Activated T-helper 1 cell treated with anti-CD3 and anti-CD28 coated beads, Interleukin-2, amount 50 U/mL, for 16 hours (primary cell): Measurements from ENCODE around the gene PFDN1.

Experiments
- DNase-seq, 2 donors: peaks; one replicate each; pipeline ENCODE4 v3.0.0-alpha.2; 2020; ENCODE audit warnings: low read depth in 1 of 2, low spot score in 1 of 2

PFDN1 gene

DNA sequence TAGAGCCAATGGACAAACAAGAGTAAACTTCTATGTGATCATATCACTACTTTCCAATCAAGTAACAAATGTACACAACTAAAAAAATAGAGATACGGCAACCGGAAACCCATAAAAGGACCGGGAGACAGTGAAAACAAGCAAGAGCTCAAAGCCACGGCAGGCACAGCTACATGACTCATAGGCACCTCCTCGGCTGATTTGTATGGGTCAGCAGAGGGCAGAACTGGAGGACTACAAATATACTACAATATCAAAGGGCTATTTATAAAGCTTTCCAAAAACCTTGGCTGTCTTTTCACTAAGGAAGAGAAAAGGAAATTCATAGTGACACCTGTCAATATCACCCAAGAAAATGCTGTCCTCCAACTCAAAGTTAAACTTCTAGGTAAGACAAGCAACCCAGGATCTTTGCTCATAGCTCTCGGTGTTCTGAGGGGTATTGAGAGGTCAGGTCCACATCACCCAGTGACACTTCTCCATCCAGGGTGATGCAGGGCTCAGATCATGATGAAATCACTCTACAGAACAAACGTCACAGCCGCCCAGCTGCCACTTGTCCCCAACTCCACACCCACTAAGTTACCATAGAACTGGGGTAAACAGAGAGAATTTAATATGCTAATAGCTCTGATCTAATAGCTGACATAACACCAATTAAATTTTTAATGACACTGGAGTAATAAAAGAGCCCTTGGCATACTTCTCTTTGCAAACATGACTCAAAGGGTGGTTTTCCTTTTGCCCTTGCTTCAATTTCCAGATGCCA, 41.3 kb downstream of the PFDN1 start:
- no peak for DNase-seq

DNA sequence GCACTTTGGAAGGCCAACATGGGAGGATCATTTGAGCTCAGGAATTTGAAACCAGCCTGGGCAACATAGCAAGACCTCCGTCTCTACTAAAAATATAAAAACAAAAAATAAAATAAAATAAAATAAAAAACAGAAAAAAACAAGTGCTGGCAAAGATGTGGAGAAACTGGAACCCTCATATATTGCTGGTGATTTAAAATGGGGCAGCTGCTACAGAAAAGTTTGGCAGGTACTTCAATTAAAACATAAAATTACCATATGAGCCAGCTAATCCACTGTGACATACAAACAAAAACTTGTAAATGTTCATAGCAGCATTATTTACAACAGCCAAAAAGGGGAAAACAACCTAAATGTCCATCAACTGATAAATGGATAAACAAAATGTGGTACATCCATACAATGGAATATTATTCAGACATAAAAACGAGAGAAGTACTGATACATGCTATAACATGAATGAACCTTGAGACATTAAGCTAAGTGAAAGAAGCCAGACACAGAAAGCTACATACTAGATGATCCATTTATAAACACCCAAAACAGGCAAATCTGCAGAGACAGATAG, 42.7 kb downstream of the PFDN1 start:
- DNase-seq: no peak

DNA sequence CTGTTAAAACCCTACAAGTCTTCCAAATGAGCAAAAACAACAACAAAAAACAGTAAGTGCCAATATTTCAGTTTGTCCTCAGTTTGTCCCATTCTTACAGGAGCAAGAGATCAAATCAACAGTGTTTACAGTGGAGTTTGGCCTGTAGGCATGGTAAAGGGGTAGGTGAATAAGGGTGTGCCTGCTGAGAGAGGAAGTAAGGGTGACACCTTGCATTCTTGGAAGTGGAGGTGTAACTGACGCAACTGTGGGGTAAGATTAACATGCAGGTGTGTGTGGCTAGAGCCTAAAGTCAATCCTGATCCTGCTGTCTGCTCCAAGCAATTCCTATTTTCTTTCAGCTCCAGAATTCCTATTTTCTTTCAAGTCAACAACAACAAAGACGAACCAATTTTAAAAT, 43.4 kb downstream of the PFDN1 start:
- no peak for DNase-seq

DNA sequence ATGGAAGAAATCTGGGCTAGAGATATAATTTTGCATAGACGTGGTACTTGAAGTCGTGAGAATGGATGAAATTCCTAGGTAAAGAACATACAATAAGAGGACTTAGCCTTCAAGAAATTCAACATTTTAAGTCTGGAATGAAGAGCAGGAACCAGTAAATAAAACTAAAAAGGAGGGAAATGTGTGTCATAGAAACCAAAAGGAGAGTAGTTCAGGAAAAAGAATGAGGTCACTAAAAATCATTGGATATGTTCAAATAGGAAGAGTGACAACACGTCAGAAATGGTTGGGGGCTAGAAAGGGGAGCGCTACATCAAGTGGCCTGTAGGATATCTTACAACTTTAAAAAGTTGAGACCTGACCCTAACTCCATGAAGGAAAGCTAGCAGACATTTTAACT, 44.0 kb downstream of the PFDN1 start:
- no peak for DNase-seq

DNA sequence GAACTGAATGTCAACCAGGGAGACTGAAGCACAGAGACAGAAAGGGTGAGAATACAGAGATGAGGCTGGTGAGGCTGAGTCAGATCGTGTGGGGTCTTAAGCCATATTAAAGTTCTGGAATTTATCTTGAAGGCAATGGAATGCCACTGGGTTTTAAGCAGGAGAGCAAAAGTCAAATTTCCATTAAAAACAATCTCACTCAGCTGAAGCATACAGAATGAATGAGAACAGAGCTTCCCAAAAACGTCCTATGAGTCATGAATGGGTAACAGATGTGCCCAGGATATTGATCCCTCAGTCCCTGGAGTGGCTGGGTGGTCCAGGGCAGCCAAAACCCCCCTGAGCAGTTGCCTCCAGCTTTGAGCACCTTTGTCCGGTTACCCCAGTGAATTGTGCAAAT, 44.9 kb downstream of the PFDN1 start:
- DNase-seq: no peak

DNA sequence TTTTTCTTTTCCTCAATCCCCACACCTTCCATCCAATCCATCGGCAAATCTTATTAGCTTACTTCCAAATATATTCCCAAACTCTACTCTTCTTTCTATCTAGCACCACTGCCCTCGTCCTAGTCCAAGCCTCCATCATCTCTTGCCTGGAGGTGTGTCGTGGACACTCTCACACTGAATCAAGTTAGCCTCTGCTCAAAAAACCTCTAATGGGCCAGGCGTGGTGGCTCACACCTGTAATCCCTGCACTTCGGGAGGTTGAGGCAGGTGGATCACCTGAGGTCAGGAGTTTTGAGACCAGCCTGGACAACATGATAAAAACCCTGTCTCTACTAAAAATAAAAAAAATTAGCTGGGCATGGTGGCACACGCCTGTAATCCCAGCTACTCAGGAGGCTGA, 46.2 kb downstream of the PFDN1 start:
- DNase-seq: no peak

DNA sequence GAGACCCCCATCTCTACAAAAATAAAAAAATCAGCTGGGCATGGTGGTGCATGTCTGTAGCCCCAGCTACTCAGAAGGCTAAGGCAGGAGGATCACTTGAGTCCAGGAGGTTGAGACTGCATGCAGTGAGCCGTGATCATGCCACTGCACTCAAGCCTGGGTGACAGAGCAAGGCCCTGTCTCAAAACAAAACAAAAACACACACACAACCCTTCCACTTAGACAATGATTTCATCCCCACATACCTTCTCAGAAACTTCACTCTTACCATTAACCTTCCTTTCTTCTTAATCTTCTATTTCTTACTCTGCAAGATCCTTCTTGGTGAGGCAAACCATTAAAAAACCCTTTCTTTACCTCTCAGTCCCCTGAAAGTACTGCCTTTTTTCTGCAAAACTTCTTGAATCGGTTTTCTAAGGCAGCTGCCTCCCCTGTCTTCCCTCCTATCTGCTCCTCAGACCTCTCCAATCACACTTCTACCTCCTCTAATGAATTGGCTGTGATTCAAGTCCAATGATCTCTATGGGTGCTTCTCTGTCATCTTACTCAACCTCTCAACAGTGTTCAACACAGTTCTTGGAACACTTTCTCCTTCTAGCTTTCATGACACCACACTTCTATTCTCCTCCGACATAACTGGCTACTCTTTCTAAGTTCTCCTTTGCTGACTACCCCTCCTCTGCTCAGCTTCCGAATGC, 47.3 kb downstream of the PFDN1 start:
- DNase-seq: no peak

DNA sequence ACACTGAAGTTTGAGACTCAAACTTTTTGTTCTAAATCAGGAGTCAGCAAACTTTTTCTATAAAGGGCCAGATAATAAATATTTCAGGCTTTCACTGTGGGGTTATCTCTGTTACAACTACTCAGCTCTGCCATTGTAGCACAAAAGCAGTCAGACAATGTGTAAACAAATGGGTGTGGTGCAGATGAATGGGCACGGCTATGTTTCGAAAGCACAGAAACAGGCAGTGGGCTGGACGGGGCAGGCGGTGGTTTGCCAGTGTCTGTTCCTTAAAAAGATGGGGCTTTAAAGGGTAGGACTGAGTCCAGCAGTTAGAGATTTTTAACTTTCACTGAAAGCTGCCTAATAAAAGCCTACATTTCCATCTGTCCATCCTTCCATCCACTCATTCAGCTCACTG, 48.9 kb downstream of the PFDN1 start:
- no peak for DNase-seq

DNA sequence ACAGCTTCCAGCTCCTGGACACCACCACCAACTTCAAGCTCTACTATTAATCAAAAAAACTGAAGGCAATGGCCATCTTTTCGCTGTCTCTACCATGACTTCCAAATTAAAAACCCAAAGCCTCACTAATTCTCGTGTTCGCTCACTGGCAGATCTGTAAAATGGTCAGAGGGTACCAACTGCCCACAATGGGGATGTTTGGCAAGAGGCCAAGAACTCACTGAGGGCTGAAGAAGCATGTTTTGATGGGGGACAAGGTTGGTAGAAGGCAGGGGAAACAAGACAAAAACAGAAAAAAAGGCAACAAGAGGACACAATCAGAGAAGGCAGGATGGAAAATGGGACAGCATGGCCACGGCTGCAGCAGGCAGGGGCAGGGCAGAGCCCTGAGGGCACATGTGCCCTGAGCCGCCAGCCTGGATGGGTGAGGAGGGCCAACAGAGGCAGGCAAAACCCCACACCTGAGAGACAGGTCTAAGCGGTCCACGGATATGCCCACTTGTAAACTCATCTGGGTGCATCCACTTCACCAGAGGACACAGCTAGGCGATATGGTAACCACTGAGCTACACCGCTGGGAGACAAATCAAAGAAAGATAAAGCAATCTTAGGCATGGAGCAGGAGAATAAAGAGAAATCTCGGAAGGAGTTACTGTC, 50.3 kb downstream of the PFDN1 start:
- no peak for DNase-seq

DNA sequence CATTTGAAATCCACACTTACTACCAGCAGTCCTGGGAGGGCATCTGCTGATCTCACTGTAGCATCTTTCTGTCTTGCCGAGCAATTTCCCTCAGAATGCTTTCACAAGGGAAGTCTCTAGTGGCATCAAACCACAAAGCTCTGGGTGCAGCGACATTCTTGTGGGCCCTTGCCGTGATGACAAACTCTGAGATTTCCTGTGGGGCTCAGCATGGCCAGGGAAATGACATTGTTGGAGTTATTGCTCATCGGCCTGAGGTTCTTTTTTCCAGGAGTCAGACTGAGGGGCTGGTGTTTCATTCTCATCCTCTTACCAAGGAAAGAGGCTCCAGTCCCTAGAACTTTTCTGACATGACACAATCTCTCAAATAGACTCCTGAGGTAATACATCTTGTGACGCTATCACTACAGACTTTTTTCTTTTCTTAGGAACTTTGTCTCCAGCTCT, 51.4 kb downstream of the PFDN1 start:
- peak in 1 of 2 donors; percentile 40 for DNase-seq

DNA sequence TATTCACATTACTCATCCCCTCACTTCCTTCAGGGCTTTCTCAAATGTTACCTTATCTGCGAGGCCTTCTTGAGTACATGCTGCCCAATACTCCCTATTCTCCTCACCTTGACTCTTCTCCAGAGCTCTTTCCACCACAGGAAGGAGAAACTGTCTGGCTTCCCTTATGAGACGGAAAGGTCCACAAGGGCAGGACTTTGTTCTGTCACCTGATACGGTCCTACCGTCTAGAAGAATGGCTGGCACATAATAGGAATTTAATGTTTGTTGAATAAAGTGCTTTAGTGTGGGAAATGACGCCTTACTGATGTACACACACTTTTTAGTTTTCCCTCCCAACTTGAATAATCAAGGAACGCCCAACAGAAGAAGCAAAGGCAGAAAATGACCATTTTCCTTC, 52.5 kb downstream of the PFDN1 start:
- DNase-seq: no peak

DNA sequence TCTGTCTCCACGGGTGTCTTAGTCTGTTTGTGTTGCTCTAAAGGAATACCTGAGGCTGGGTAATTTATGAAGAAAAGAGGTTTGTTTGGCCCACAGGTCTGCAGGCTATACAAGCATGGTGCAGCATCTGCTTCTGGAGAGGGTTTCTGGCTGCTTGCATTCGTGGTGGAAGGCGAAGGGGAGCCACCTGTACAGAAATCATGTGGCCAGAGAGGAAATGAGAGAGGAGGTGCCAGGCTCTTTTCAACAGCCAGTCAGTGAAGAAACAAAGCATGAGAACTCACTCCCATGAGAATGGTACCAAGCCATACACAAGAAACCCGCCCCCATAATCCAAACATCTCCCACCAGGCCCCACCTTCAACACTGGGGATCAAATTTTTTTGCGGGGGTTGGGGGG, 53.4 kb downstream of the PFDN1 start:
- no peak for DNase-seq

DNA sequence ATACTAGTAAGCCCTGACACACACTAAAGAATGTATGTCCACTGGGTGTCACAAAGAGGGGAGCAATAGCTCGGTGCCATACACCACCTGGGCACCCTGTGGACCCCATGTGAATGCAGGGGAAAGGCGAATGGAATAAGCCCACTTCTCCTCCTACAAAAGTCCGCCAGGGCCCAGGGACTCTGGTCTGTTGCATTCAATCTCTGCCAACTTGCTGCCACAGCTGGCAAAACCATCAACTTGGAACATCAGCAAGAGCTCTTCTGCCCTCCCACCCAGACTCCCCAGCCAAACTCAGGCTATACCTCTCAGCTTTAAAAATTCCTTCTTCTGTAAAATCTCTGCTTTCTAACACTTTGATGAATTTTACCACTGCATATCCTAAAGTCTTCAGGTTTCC, 54.5 kb downstream of the PFDN1 start:
- no peak for DNase-seq

DNA sequence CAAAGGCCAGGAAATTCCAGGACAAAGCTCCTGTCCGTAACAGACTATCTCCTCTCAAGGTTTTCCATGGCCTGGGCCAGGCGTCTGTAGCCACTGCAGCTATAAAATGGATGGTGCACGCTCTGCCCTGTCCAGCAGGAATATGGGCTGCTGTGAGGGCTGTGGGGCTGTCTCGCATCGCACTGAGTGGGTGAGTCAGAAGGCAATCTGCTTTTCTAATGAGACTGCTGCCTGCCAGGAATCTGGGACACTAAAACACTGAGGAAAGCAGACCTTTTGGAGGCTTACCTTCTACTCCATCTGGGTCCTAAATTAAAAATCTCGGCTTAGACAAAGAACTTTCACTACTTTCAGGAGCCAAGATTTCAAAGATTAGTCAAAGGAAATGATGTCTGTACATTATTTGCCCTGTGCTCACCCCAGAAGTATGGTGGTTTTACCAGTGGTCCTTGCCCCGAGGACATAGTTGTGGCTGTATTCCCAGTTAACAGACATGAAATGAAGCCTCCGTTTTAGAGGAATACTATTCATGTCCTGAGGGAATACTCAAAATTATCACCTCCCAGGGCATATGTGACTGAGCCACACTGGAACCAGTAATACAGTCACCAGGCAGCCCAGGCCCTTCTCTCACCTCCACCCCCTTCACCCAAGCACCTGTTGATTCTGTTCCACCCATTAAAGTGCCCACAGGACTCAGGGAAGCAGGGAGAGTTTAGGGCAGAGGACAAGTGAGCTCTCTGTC, 56.4 kb downstream of the PFDN1 start:
- DNase-seq: no peak

DNA sequence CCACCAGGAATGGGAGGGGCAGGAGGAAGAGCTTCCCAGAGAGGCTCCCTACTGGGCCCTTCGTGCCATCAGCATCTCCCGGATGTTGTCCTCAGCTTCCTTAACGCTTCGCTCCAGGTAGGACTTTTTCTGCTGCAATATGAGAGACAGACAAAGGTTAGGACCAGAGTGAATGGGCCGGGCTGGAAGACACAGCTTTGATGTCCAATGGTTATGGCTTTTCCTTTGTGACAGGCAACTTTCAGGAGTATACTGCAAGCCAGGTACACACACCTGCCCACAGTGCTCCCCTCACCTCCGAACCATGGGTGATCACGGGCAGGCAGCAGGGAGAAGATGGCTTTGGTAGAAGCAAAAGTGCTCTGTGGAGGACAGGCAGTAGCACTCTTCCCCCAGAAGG, 57.0 kb downstream of the PFDN1 start:
- no peak for DNase-seq

DNA sequence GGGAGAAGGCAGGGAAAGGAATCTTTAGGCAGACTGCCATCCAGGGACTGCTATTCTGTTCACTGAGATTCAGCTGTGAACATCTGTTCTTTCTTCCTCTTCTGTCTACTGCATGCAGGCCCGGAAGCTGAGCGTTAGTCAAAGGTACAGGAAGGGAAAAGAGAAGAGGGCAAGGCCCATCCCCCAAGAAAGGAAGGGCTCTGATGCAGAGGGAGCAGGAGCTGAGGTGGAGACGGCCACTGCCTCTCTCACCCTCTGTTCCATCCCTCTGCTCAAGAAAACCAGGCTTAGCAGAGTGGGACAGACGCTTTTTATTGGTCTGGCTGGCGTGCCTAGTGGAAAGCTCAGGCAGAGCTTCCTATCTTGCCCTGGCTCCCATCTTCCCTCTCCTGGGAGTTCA, 57.6 kb downstream of the PFDN1 start:
- DNase-seq: no peak

DNA sequence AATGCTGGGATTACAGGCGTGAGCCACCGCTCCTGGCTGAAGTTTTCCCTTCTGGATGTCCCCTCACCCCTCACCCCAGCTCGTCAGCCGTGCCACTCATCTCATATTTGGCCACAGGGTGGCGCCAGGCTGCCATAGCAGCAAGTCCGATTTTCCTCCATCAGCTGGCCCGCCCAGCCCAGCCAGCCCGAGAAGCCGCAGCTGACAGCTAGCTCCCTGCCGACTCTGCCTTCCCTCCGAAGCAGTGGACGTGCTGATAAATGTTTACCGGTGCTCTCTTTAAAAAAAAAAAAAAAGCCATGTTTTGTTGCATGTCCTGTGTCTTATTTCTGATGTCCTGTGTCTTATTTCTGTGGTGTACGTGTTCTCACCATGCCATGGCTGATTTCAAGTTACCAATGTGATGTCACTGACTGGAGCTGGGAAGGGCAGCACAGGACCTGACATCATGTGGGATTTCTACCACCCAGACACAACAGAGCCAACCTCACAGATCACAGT, 58.3 kb downstream of the PFDN1 start:
- DNase-seq: peak; percentile 58 to 66

DNA sequence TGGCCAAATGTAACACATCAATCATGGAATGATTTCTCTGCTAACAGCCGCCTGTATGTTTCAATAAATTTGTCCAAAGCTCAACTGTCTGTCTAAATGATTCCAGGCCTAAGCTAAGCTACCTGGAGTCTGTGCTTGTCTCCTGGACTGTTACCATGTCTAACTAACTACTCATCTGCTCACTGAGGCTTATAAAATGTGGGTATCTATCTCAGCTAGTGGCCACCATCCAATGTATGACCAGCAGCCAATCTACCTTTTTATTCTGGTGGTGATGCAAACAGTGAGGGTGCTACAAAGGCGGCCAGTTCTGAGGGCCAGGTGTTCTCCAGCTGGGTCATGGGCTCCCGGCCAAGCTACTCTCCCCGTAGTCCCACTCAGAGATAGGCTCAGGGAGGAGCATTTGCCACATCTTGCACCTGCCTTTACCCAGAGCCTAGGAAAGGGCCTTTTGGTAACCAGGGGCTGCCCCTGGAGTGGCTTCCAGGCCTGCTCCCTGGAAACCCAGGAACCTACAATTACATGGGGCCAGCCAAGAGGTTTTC, 59.1 kb downstream of the PFDN1 start:
- no peak for DNase-seq

DNA sequence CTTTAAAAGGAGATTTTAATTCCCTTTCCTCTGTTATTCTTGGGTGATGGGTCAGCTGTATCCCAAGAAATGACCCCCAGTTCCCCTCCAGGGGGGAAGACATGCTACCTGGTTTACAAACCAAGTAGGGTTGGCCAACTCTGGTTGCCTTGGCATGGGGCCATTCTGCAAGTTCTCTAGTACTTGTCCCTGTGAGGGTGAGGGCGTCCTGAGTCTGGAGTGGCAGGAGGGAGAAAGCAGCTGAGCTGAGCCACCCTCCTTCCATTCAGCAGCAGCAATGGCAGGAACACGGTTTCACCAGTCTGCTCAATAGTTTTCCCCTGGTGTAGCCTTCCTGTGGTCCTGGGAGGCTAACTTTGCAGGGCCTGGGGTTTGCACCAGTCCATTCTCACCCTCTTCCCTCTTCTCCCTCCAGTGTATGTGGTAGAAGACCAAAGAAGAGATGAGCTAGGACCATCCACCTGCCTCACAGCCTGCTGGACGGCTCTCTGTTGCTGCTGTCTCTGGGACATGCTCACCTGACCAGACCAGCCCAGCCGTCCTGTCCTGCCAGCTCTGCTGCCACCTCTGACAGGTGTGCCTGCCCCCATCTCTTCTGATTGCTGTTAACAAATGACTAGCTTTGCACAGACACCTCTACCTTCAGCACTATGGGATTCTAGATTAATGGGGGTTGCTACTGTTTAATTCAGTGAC, 59.9 kb downstream of the PFDN1 start:
- no peak for DNase-seq

DNA sequence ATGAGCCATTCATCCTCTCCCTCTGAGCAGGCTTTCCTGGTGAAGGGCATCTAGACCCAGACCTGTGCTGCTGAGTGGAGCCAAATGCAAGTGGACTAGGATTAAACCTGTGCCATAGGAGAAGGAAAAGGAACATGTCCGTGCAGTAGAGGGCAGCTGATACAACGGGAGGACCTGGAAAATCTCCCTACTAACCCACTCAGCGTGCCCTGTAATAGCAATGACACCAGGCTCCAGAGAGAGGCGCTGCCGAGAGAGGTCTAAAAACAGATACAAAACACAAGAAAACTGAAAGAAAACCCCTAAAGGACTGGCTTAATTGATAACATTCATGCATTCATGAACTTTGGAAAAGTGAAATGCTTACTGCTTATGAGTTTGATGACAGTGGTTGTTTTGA, 60.8 kb downstream of the PFDN1 start:
- no peak for DNase-seq
